A549 treated with DMSO at 1 μM for 4 hours (cell line): ENCODE results near the gene ALAS1. TPM values are rescaled to one million over a fixed set of nuclear protein-coding genes. Genes with fewer than 3 reads are reported as not detected.

Experiments
- total RNA-seq: library from RNA; stranded (reverse); fragments of 200-300 nt; extraction: Qiagen RNA extraction; gene quantifications from 5 replicates; pipeline ENCODE4 v1.2.3, GENCODE V29; 2022; ENCODE audit warnings: low read depth

Gene ALAS1
- total RNA-seq: 49.5 to 55.6 TPM (median 52.5 TPM) in 5 replicates

GRCh38 chr3:52197842-52198625, at the start of gene ALAS1:
ALAS1 (plus strand) TSS chr3:52198160; CDS start chr3:52199242, 1,082 bp downstream.

GRCh38 chr3:52154135-52155094, 43.5 kb upstream of the ALAS1 start, which contains the start of gene POC1A:
POC1A (minus strand) TSS chr3:52154423; CDS start chr3:52154372, 51 bp downstream.

GRCh38 chr3:52225452-52226228, 27.7 kb downstream of the ALAS1 start, which contains the start of gene TLR9:
TLR9 (minus strand) TSS chr3:52225645; CDS start chr3:52225529, 116 bp downstream.

GRCh38 chr3:52238761-52239701, 41.1 kb downstream of the ALAS1 start, which contains the start of gene TWF2:
TWF2 (minus strand) TSS chr3:52239158; CDS start chr3:52239016, 142 bp downstream.

GRCh38 chr3:52245322-52246263, 47.6 kb downstream of the ALAS1 start, which contains the start of gene PPM1M:
PPM1M (plus strand) TSS chr3:52245759; CDS start chr3:52245825, 66 bp downstream.

Other genes with a start within 250 kb of the ALAS1 start
- gene GPR62, start 242.8 kb upstream of the ALAS1 start, total RNA-seq: 0.06 TPM in 1 of 5 replicates, not detected in the others
- gene PCBP4, start 230.7 kb upstream of the ALAS1 start, total RNA-seq: 11.7 to 13.8 TPM (median 12.9 TPM) in 5 replicates
- 30.3 to 35.7 TPM (median 32.1 TPM) in 5 replicates for gene ABHD14B, start 224.1 kb upstream of the ALAS1 start, total RNA-seq
- gene ABHD14A, start 223.1 kb upstream of the ALAS1 start, total RNA-seq: 9.4 to 15.7 TPM (median 14.2 TPM) in 5 replicates
- gene ACY1, start 214.6 kb upstream of the ALAS1 start, total RNA-seq: 23.8 to 27.0 TPM (median 25.0 TPM) in 5 replicates
- gene RPL29, start 202.3 kb upstream of the ALAS1 start, total RNA-seq: 1,233 to 1,659 TPM (median 1,287 TPM) in 5 replicates
- 14.3 to 16.0 TPM (median 14.8 TPM) in 5 replicates for gene DUSP7, start 141.6 kb upstream of the ALAS1 start, total RNA-seq
- 15.5 to 20.4 TPM (median 17.8 TPM) in 5 replicates for gene POC1A, start 43.7 kb upstream of the ALAS1 start, total RNA-seq
- 0.06 TPM in 1 of 5 replicates, not detected in the others for gene TLR9, start 27.5 kb downstream of the ALAS1 start, total RNA-seq
- 59.9 to 79.9 TPM (median 69.8 TPM) in 5 replicates for gene TWF2, start 41.0 kb downstream of the ALAS1 start, total RNA-seq
- 3.9 to 5.7 TPM (median 5.0 TPM) in 5 replicates for gene PPM1M, start 47.6 kb downstream of the ALAS1 start, total RNA-seq
- 50.0 to 59.3 TPM (median 55.6 TPM) in 5 replicates for gene WDR82, start 80.5 kb downstream of the ALAS1 start, total RNA-seq
- gene GLYCTK, start 89.7 kb downstream of the ALAS1 start, total RNA-seq: 3.6 to 4.8 TPM (median 4.3 TPM) in 5 replicates
- 0.72 to 1.1 TPM (median 0.85 TPM) in 5 replicates for gene DNAH1, start 118.2 kb downstream of the ALAS1 start, total RNA-seq
- 32.8 to 40.9 TPM (median 40.1 TPM) in 5 replicates for gene BAP1, start 211.8 kb downstream of the ALAS1 start, total RNA-seq
- gene PHF7, start 212.5 kb downstream of the ALAS1 start, total RNA-seq: 2.5 to 3.4 TPM (median 3.0 TPM) in 5 replicates
- gene SEMA3G, start 246.9 kb downstream of the ALAS1 start, total RNA-seq: 0.03 to 0.30 TPM (median 0.09 TPM) in 5 replicates